Measurements from ENCODE around the gene USP17L28.
"Not testable (repeated sequence)": the region's sequence is repeated elsewhere in the genome, so short reads cannot be mapped to it uniquely, and the experiment has no call there.

The USP17L28 gene, protein sequence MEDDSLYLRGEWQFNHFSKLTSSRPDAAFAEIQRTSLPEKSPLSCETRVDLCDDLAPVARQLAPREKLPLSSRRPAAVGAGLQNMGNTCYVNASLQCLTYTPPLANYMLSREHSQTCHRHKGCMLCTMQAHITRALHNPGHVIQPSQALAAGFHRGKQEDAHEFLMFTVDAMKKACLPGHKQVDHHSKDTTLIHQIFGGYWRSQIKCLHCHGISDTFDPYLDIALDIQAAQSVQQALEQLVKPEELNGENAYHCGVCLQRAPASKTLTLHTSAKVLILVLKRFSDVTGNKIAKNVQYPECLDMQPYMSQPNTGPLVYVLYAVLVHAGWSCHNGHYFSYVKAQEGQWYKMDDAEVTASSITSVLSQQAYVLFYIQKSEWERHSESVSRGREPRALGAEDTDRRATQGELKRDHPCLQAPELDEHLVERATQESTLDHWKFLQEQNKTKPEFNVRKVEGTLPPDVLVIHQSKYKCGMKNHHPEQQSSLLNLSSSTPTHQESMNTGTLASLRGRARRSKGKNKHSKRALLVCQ

DNA sequence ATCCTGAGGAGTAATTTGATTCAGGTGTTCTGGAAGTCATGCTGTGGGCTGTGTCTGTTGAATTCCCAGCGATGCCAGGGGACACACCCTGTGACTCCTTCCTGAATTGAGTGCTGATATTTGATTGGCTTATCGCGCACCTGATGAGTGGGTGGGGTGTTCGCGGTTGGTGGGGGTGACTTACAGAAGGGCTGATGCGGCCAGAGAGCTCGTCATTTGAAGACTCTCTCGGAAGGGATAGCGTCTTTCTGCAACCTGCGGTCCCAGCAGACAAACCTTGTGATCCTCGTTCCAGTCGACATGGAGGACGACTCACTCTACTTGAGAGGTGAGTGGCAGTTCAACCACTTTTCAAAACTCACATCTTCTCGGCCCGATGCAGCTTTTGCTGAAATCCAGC is at the start of gene USP17L28:
TSS of gene USP17L28 (plus strand) at position 301 of the 400 bp plus-strand sequence. CDS start at position 301, 0 bp downstream.
- H3K27me3 ChIP-seq, H3K4me2 ChIP-seq, H3K27ac ChIP-seq, H3K9me3 ChIP-seq, H3K4me3 ChIP-seq, H3K9ac ChIP-seq, H3K4me1 ChIP-seq, H3K36me3 ChIP-seq, H4K20me1 ChIP-seq: not testable (repeated sequence)

DNA sequence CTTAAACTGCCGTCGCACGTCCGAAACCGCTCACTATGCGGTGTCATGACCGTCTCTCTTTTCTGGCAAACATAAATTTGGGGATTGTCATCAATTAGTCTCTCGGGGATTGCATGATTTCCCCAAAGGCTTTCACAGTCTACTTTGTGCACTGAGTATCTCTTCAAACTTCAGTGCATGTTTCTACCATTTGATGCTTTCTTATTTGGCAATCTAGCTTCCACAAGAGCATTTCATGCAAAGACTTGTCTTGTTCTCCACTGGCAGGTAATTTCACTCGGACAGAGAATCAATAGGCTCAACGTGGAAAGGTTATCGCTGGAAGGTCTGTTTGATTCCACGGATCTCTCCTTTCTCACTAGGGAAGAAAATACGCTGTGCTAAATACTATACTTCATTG is 24.5 kb upstream of the USP17L28 start:
- H4K20me1 ChIP-seq, H3K27ac ChIP-seq, H3K27me3 ChIP-seq, H3K4me2 ChIP-seq, H3K4me3 ChIP-seq, H3K9me3 ChIP-seq, H3K4me1 ChIP-seq, H3K36me3 ChIP-seq, H3K9ac ChIP-seq: not testable (repeated sequence)

DNA sequence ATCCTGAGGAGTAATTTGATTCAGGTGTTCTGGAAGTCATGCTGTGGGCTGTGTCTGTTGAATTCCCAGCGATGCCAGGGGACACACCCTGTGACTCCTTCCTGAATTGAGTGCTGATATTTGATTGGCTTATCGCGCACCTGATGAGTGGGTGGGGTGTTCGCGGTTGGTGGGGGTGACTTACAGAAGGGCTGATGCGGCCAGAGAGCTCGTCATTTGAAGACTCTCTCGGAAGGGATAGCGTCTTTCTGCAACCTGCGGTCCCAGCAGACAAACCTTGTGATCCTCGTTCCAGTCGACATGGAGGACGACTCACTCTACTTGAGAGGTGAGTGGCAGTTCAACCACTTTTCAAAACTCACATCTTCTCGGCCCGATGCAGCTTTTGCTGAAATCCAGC is 23.8 kb upstream of the USP17L28 start, which contains the start of gene USP17L24:
TSS of gene USP17L24 (plus strand) at position 301 of the 400 bp plus-strand sequence. CDS start at position 301, 0 bp downstream.
- not testable (repeated sequence) for H3K27ac ChIP-seq, H3K4me3 ChIP-seq, H3K4me2 ChIP-seq, H3K9me3 ChIP-seq, H3K4me1 ChIP-seq, H3K27me3 ChIP-seq, H3K36me3 ChIP-seq, H4K20me1 ChIP-seq, H3K9ac ChIP-seq

DNA sequence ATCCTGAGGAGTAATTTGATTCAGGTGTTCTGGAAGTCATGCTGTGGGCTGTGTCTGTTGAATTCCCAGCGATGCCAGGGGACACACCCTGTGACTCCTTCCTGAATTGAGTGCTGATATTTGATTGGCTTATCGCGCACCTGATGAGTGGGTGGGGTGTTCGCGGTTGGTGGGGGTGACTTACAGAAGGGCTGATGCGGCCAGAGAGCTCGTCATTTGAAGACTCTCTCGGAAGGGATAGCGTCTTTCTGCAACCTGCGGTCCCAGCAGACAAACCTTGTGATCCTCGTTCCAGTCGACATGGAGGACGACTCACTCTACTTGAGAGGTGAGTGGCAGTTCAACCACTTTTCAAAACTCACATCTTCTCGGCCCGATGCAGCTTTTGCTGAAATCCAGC is 19.1 kb upstream of the USP17L28 start, which contains the start of gene USP17L25:
TSS of gene USP17L25 (plus strand) at position 301 of the 400 bp plus-strand sequence. CDS start at position 301, 0 bp downstream.
- not testable (repeated sequence) for H3K9ac ChIP-seq, H3K4me1 ChIP-seq, H3K27ac ChIP-seq, H3K36me3 ChIP-seq, H3K9me3 ChIP-seq, H3K27me3 ChIP-seq, H4K20me1 ChIP-seq, H3K4me2 ChIP-seq, H3K4me3 ChIP-seq

DNA sequence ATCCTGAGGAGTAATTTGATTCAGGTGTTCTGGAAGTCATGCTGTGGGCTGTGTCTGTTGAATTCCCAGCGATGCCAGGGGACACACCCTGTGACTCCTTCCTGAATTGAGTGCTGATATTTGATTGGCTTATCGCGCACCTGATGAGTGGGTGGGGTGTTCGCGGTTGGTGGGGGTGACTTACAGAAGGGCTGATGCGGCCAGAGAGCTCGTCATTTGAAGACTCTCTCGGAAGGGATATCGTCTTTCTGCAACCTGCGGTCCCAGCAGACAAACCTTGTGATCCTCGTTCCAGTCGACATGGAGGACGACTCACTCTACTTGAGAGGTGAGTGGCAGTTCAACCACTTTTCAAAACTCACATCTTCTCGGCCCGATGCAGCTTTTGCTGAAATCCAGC is 14.3 kb upstream of the USP17L28 start, which contains the start of gene USP17L26:
TSS of gene USP17L26 (plus strand) at position 301 of the 400 bp plus-strand sequence. CDS start at position 301, 0 bp downstream.
- not testable (repeated sequence) for H3K36me3 ChIP-seq, H3K4me1 ChIP-seq, H3K4me2 ChIP-seq, H3K9me3 ChIP-seq, H3K4me3 ChIP-seq, H3K27me3 ChIP-seq, H3K9ac ChIP-seq, H4K20me1 ChIP-seq, H3K27ac ChIP-seq

DNA sequence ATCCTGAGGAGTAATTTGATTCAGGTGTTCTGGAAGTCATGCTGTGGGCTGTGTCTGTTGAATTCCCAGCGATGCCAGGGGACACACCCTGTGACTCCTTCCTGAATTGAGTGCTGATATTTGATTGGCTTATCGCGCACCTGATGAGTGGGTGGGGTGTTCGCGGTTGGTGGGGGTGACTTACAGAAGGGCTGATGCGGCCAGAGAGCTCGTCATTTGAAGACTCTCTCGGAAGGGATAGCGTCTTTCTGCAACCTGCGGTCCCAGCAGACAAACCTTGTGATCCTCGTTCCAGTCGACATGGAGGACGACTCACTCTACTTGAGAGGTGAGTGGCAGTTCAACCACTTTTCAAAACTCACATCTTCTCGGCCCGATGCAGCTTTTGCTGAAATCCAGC is 9.6 kb upstream of the USP17L28 start, which contains the start of gene USP17L5:
TSS of gene USP17L5 (plus strand) at position 301 of the 400 bp plus-strand sequence. CDS start at position 301, 0 bp downstream.
- not testable (repeated sequence) for H3K27me3 ChIP-seq, H3K4me2 ChIP-seq, H3K9ac ChIP-seq, H3K36me3 ChIP-seq, H3K4me1 ChIP-seq, H3K4me3 ChIP-seq, H4K20me1 ChIP-seq, H3K9me3 ChIP-seq, H3K27ac ChIP-seq

DNA sequence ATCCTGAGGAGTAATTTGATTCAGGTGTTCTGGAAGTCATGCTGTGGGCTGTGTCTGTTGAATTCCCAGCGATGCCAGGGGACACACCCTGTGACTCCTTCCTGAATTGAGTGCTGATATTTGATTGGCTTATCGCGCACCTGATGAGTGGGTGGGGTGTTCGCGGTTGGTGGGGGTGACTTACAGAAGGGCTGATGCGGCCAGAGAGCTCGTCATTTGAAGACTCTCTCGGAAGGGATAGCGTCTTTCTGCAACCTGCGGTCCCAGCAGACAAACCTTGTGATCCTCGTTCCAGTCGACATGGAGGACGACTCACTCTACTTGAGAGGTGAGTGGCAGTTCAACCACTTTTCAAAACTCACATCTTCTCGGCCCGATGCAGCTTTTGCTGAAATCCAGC is 4.8 kb upstream of the USP17L28 start, which contains the start of gene USP17L27:
TSS of gene USP17L27 (plus strand) at position 301 of the 400 bp plus-strand sequence. CDS start at position 301, 0 bp downstream.
- H3K36me3 ChIP-seq, H3K27me3 ChIP-seq, H3K4me2 ChIP-seq, H3K4me1 ChIP-seq, H3K9ac ChIP-seq, H4K20me1 ChIP-seq, H3K9me3 ChIP-seq, H3K4me3 ChIP-seq, H3K27ac ChIP-seq: not testable (repeated sequence)

DNA sequence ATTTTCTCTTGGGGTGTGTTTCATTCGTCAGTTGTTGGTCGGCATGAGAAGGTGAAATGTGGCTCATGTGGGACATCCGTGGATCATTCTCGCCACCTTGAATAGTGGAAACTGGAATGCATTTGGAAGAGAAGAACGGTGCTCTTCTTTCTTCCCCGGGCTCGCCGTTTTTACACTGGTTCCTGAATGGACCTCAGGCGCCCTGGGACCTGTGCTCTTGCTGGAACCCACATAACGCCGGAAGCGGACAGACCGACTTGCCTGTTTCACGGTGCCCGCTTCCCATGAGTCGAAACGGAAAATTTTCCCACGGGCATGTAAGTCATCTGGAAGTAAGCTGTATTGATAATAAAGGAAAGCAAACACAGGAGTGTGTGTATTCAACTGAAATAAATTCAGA is 2.2 kb downstream of the USP17L28 start:
- H3K27me3 ChIP-seq, H3K9me3 ChIP-seq, H3K9ac ChIP-seq, H4K20me1 ChIP-seq, H3K4me1 ChIP-seq, H3K4me3 ChIP-seq, H3K4me2 ChIP-seq, H3K27ac ChIP-seq, H3K36me3 ChIP-seq: not testable (repeated sequence)

DNA sequence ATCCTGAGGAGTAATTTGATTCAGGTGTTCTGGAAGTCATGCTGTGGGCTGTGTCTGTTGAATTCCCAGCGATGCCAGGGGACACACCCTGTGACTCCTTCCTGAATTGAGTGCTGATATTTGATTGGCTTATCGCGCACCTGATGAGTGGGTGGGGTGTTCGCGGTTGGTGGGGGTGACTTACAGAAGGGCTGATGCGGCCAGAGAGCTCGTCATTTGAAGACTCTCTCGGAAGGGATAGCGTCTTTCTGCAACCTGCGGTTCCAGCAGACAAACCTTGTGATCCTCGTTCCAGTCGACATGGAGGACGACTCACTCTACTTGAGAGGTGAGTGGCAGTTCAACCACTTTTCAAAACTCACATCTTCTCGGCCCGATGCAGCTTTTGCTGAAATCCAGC is 4.6 kb downstream of the USP17L28 start, which contains the start of gene USP17L29:
TSS of gene USP17L29 (plus strand) at position 301 of the 400 bp plus-strand sequence. CDS start at position 301, 0 bp downstream.
- not testable (repeated sequence) for H3K27me3 ChIP-seq, H3K4me1 ChIP-seq, H3K9ac ChIP-seq, H3K4me3 ChIP-seq, H4K20me1 ChIP-seq, H3K27ac ChIP-seq, H3K9me3 ChIP-seq, H3K4me2 ChIP-seq, H3K36me3 ChIP-seq

DNA sequence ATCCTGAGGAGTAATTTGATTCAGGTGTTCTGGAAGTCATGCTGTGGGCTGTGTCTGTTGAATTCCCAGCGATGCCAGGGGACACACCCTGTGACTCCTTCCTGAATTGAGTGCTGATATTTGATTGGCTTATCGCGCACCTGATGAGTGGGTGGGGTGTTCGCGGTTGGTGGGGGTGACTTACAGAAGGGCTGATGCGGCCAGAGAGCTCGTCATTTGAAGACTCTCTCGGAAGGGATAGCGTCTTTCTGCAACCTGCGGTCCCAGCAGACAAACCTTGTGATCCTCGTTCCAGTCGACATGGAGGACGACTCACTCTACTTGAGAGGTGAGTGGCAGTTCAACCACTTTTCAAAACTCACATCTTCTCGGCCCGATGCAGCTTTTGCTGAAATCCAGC is 14.1 kb downstream of the USP17L28 start, which contains the start of gene USP17L30:
TSS of gene USP17L30 (plus strand) at position 301 of the 400 bp plus-strand sequence. CDS start at position 301, 0 bp downstream.
- H3K27me3 ChIP-seq, H3K4me2 ChIP-seq, H3K9ac ChIP-seq, H3K4me3 ChIP-seq, H3K9me3 ChIP-seq, H3K4me1 ChIP-seq, H3K27ac ChIP-seq, H4K20me1 ChIP-seq, H3K36me3 ChIP-seq: not testable (repeated sequence)

DNA sequence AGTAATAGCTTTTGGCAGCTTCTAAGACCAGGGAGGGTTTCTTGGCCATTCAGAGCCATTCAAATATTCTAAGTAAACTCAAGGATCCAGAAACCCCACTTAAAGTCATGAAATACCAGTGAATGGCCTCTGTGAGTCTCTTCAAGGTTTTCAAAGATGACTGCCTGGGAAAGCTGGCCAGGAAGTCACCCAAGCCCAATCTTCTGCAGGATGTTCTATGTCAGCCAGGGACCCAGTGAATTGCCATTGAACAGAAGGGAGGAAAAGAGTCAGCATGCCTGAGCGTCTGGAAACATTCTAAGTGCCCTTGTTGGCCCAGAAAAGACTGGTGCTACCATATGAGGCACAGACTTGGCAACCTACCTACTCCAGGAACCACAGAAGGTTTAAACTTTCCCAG is 31.2 kb downstream of the USP17L28 start:
- not testable (repeated sequence) for H3K4me1 ChIP-seq, H3K27me3 ChIP-seq, H3K36me3 ChIP-seq, H3K27ac ChIP-seq, H3K4me3 ChIP-seq, H3K4me2 ChIP-seq, H4K20me1 ChIP-seq, H3K9ac ChIP-seq, H3K9me3 ChIP-seq

DNA sequence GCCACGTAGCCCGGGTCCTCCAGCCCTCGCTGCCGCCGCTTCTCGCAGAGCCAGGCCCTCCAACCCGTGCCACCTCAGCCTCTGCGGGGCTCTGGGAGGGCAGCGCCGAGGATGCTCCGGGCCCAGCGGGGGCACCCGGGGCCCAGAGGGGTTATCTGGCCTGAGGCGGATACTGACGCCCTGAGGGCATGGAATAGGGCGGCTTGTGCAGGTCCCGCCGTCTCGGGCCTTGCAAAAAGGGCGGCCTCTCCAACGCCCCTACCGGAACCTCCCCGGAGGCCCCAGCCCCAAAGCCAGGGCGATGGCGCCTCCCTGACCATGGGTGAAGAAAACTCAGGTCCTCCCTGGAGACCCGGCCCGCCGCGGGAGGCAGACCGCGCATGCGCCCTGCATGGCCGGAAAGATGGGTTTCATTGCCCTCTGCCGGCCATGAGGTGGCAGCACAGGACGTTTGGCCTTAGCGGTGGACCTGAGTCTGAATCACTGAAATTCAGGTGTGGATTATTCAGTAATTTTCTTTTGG is 32.4 kb downstream of the USP17L28 start:
- not testable (repeated sequence) for H3K27ac ChIP-seq, H3K9ac ChIP-seq, H3K4me2 ChIP-seq, H3K4me1 ChIP-seq, H3K9me3 ChIP-seq, H4K20me1 ChIP-seq, H3K27me3 ChIP-seq, H3K4me3 ChIP-seq, H3K36me3 ChIP-seq
